Measurements from ENCODE around the gene LARP4B. TPM values are rescaled to one million over a fixed set of nuclear protein-coding genes. Genes with fewer than 3 reads are reported as not detected.
A peak's percentile ranks its signal among the peaks of the same experiment; 100 is the strongest.

The LARP4B gene
- total RNA-seq, 1 donor from 2014 or later = 101 TPM

GRCh38 chr10:855079-855478, 76.4 kb downstream of the LARP4B start:
- peaks cover 42% of the 10 kb centered on the region for H3K36me3 Mint-ChIP-seq (ENCODE audit: low read depth, unreplicated experiment)
- DNase-seq (ENCODE audit: low read depth) (peak; percentile 25), FAIRE-seq (no peak)
- no peak overlapping the region for H3K4me3 ChIP-seq (ENCODE audit: insufficient read depth, low read depth, low read length)
- H3K4me3 Mint-ChIP-seq (ENCODE audit: unreplicated experiment) = no peak overlapping the region
- no peaks in the 10 kb centered on the region for H3K4me1 ChIP-seq (ENCODE audit: insufficient read depth, low read length)
- H3K79me2 ChIP-seq (ENCODE audit: insufficient read depth, low read length) = peaks cover 72% of the 10 kb centered on the region
- no peak overlapping the region for H3K27ac Mint-ChIP-seq (ENCODE audit: unreplicated experiment)
- no peak overlapping the region for H2AFZ ChIP-seq (ENCODE audit: low read depth, low read length)
- H3K27me3 ChIP-seq (ENCODE audit: insufficient read depth, low read length) = no peaks in the 10 kb centered on the region
- no peak overlapping the region for H3K27ac ChIP-seq (ENCODE audit: low read depth, low read length)
- H4K20me1 ChIP-seq (ENCODE audit: insufficient read depth, low read length) = peaks cover 43% of the 10 kb centered on the region
- H3K36me3 ChIP-seq (ENCODE audit: insufficient read depth, low read length) = peaks cover 11% of the 10 kb centered on the region
- TF ChIP-seq EZH2 (IDR thresholded peaks at IDR 0.05; ENCODE audit: insufficient read depth, low read length) = no peak
- TF ChIP-seq, protein P1, sequence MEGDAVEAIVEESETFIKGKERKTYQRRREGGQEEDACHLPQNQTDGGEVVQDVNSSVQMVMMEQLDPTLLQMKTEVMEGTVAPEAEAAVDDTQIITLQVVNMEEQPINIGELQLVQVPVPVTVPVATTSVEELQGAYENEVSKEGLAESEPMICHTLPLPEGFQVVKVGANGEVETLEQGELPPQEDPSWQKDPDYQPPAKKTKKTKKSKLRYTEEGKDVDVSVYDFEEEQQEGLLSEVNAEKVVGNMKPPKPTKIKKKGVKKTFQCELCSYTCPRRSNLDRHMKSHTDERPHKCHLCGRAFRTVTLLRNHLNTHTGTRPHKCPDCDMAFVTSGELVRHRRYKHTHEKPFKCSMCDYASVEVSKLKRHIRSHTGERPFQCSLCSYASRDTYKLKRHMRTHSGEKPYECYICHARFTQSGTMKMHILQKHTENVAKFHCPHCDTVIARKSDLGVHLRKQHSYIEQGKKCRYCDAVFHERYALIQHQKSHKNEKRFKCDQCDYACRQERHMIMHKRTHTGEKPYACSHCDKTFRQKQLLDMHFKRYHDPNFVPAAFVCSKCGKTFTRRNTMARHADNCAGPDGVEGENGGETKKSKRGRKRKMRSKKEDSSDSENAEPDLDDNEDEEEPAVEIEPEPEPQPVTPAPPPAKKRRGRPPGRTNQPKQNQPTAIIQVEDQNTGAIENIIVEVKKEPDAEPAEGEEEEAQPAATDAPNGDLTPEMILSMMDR (IDR thresholded peaks at IDR 0.05; ENCODE audit: insufficient read depth, low read depth, low read length) = no peak
- H3K9me3 Mint-ChIP-seq (ENCODE audit: unreplicated experiment) = peaks cover 2% of the 10 kb centered on the region
- H3K27me3 Mint-ChIP-seq (ENCODE audit: low read depth, unreplicated experiment) = no peaks in the 10 kb centered on the region
- H3K9ac ChIP-seq (ENCODE audit: low read length) = no peak overlapping the region
- H3K9me3 ChIP-seq (ENCODE audit: insufficient read depth, low read depth, low read length) = no peaks in the 10 kb centered on the region
- peaks cover 21% of the 10 kb centered on the region for H3K4me1 Mint-ChIP-seq (ENCODE audit: low read depth, unreplicated experiment)
- H3K4me2 ChIP-seq (ENCODE audit: low read length) = no peak overlapping the region

DNA sequence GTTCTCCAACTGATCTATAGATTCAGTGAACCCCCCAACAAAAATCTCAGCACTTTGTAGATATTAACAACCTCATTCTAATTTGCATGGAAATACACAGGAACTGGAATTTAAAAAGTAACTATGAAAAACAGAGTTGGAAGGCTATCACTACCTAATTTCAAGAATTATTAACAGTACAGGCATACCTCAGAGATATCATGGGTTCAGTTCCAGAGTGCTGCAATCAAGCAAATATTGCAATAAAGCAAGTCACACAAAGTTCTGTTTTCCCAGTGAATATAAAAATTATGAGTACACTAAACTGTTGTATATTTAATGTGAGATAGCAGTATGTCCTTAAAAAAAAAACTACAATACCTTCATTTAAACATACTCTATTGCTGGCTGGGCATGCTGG, 78.5 kb downstream of the LARP4B start:
- H3K9me3 ChIP-seq (ENCODE audit: insufficient read depth, low read depth, low read length) = no peaks in the 10 kb centered on the region
- no peaks in the 10 kb centered on the region for H3K4me1 ChIP-seq (ENCODE audit: insufficient read depth, low read length)

DNA sequence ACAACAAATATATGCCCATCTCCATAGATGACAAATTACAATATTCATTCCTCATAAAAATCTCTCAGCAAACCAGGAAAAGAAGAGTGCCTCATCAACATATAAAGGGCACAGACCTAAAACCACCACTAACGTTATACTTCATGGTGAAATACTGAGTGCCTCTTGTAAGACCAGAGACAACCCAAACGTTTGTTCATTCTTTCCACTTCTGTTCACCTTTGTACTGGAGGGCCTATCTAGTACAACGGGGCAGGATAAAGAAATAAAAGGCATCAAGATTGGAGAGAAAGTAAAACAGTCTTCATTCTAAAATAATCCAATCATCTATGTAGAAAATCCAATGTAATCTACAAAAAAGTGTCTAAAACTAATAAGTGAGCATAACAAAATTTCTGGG, 79.1 kb downstream of the LARP4B start:
- H3K36me3 Mint-ChIP-seq (ENCODE audit: low read depth, unreplicated experiment) = peaks cover 42% of the 10 kb centered on the region
- Histone ChIP-seq H3K9me3 (ENCODE audit: insufficient read depth, low read depth, low read length) (no peaks in the 10 kb centered on the region), H3K4me2 (ENCODE audit: low read length) (no peak overlapping the region), H3K9ac (ENCODE audit: low read length) (no peak overlapping the region), H4K20me1 (ENCODE audit: insufficient read depth, low read length) (peaks cover 46% of the 10 kb centered on the region), H3K4me1 (ENCODE audit: insufficient read depth, low read length) (no peaks in the 10 kb centered on the region), H3K27ac (ENCODE audit: low read depth, low read length) (no peak overlapping the region), H3K36me3 (ENCODE audit: insufficient read depth, low read length) (peaks cover 8% of the 10 kb centered on the region), H3K79me2 (ENCODE audit: insufficient read depth, low read length) (peaks cover 76% of the 10 kb centered on the region), H2AFZ (ENCODE audit: low read depth, low read length) (no peak overlapping the region), H3K4me3 (ENCODE audit: insufficient read depth, low read depth, low read length) (no peak overlapping the region), H3K27me3 (ENCODE audit: insufficient read depth, low read length) (no peaks in the 10 kb centered on the region)
- H3K27me3 Mint-ChIP-seq (ENCODE audit: low read depth, unreplicated experiment) = no peaks in the 10 kb centered on the region
- TF ChIP-seq EZH2 (IDR thresholded peaks at IDR 0.05; ENCODE audit: insufficient read depth, low read length) = no peak
- TF ChIP-seq, protein P1 (IDR thresholded peaks at IDR 0.05; ENCODE audit: insufficient read depth, low read depth, low read length) = no peak
- H3K4me3 Mint-ChIP-seq (ENCODE audit: unreplicated experiment) = no peak overlapping the region
- no peak for FAIRE-seq
- H3K27ac Mint-ChIP-seq (ENCODE audit: unreplicated experiment) = no peak overlapping the region
- DNase-seq (ENCODE audit: low read depth) = no peak
- peaks cover 15% of the 10 kb centered on the region for H3K4me1 Mint-ChIP-seq (ENCODE audit: low read depth, unreplicated experiment)
- peaks cover 4% of the 10 kb centered on the region for H3K9me3 Mint-ChIP-seq (ENCODE audit: unreplicated experiment)

More for the DNA sequence above, 78.5 kb downstream of the LARP4B start:
- Mint-ChIP-seq H3K4me3 (ENCODE audit: unreplicated experiment) (no peak overlapping the region), H3K9me3 (ENCODE audit: unreplicated experiment) (peaks cover 4% of the 10 kb centered on the region), H3K27ac (ENCODE audit: unreplicated experiment) (no peak overlapping the region), H3K27me3 (ENCODE audit: low read depth, unreplicated experiment) (no peaks in the 10 kb centered on the region), H3K36me3 (ENCODE audit: low read depth, unreplicated experiment) (peaks cover 42% of the 10 kb centered on the region), H3K4me1 (ENCODE audit: low read depth, unreplicated experiment) (peaks cover 15% of the 10 kb centered on the region)
- Histone ChIP-seq H3K36me3 (ENCODE audit: insufficient read depth, low read length) (peaks cover 8% of the 10 kb centered on the region), H3K9ac (ENCODE audit: low read length) (no peak overlapping the region), H4K20me1 (ENCODE audit: insufficient read depth, low read length) (peaks cover 45% of the 10 kb centered on the region), H3K27me3 (ENCODE audit: insufficient read depth, low read length) (no peaks in the 10 kb centered on the region), H3K4me3 (ENCODE audit: insufficient read depth, low read depth, low read length) (no peak overlapping the region), H3K4me2 (ENCODE audit: low read length) (no peak overlapping the region), H3K27ac (ENCODE audit: low read depth, low read length) (no peak overlapping the region), H2AFZ (ENCODE audit: low read depth, low read length) (no peak overlapping the region), H3K79me2 (ENCODE audit: insufficient read depth, low read length) (peaks cover 75% of the 10 kb centered on the region)
- no peak for TF ChIP-seq EZH2 (IDR thresholded peaks at IDR 0.05; ENCODE audit: insufficient read depth, low read length)
- TF ChIP-seq, protein P1 (IDR thresholded peaks at IDR 0.05; ENCODE audit: insufficient read depth, low read depth, low read length) = no peak
- FAIRE-seq (no peak), DNase-seq (ENCODE audit: low read depth) (no peak)

Data from astrocyte (in vitro differentiated cells and primary cell).